ENCODE data around the gene TRIM47.
"Not testable (repeated sequence)": the region's sequence is repeated elsewhere in the genome, so short reads cannot be mapped to it uniquely, and the experiment has no call there.

DNA sequence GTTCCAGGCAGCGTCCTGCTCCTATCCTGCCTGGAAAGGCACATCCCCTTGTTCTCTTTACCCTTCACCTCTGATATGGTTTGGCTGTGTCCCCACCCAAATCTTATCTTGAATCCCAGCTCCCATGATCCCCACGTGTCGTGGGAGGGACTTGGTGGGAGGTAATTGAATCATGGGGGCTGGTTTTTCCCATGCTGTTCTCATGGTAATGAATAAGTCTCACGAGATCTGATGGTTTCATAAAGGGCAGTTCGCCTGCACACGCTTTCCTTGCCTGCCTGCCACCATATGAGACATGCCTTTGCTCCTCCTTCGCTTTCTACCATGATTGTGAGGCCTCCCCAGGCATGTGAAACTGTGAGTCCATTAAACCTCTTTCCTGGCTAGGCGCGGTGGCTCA lies 7.5 kb upstream of the TRIM47 start:
- TF ChIP-seq, protein P1, sequence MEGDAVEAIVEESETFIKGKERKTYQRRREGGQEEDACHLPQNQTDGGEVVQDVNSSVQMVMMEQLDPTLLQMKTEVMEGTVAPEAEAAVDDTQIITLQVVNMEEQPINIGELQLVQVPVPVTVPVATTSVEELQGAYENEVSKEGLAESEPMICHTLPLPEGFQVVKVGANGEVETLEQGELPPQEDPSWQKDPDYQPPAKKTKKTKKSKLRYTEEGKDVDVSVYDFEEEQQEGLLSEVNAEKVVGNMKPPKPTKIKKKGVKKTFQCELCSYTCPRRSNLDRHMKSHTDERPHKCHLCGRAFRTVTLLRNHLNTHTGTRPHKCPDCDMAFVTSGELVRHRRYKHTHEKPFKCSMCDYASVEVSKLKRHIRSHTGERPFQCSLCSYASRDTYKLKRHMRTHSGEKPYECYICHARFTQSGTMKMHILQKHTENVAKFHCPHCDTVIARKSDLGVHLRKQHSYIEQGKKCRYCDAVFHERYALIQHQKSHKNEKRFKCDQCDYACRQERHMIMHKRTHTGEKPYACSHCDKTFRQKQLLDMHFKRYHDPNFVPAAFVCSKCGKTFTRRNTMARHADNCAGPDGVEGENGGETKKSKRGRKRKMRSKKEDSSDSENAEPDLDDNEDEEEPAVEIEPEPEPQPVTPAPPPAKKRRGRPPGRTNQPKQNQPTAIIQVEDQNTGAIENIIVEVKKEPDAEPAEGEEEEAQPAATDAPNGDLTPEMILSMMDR (IDR thresholded peaks at IDR 0.05): not testable (repeated sequence)
- TF ChIP-seq POLR2A (IDR thresholded peaks at IDR 0.05): not testable (repeated sequence)

All from tibial nerve (tissue), 3 donors.